Activated naive CD8-positive, alpha-beta T cell treated with anti-CD3 and anti-CD28 coated beads for 36 hours (primary cell): Measurements from ENCODE around the gene POTEJ. TPM values are rescaled to one million over a fixed set of nuclear protein-coding genes. Genes with fewer than 3 reads are reported as not detected.
"Not testable (repeated sequence)": the region's sequence is repeated elsewhere in the genome, so short reads cannot be mapped to it uniquely, and the experiment has no call there.

ENCODE experiments used
- DNase-seq: peaks from one replicate; pipeline ENCODE4 v3.0.0; 2021
- H3K27ac Mint-ChIP-seq: one replicate; pipeline ENCODE4 v1.8.0; 2022; ENCODE audit warnings: mild to moderate bottlenecking, moderate library complexity, mixed read lengths
- H3K27me3 Mint-ChIP-seq: one replicate; pipeline ENCODE4 v1.8.0; 2022; ENCODE audit warnings: mild to moderate bottlenecking, mixed read lengths
- H3K36me3 Mint-ChIP-seq: one replicate; pipeline ENCODE4 v1.8.0; 2021; ENCODE audit warnings: mild to moderate bottlenecking, mixed read lengths
- H3K4me1 Mint-ChIP-seq: one replicate; pipeline ENCODE4 v1.8.0; 2021; ENCODE audit warnings: mixed read lengths
- H3K4me3 Mint-ChIP-seq: one replicate; pipeline ENCODE4 v1.8.0; 2022; ENCODE audit warnings: mild to moderate bottlenecking, moderate library complexity, mixed read lengths
- H3K9me3 Mint-ChIP-seq: one replicate; pipeline ENCODE4 v1.8.0; 2022; ENCODE audit warnings: mixed read lengths
- total RNA-seq, 2 experiments: library from RNA; stranded (reverse); gene quantifications; one replicate each; pipeline ENCODE4 v1.2.3, GENCODE V29; 2021

Gene POTEJ
- total RNA-seq, 2 experiments from 2014 or later: not detected

- not testable (repeated sequence) for DNase-seq, H3K27ac Mint-ChIP-seq, H3K36me3 Mint-ChIP-seq, H3K4me1 Mint-ChIP-seq, H3K9me3 Mint-ChIP-seq, H3K4me3 Mint-ChIP-seq
- H3K27me3 Mint-ChIP-seq: peaks cover 11% of the 10 kb centered on the region
Measured at GRCh38 chr2:130594011-130594410, 17.2 kb upstream of the POTEJ start.

- not testable (repeated sequence) for H3K4me3 Mint-ChIP-seq
Measured at GRCh38 chr2:130596757-130597156, 14.5 kb upstream of the POTEJ start.

GRCh38 chr2:130597994-130598393, 13.2 kb upstream of the POTEJ start:
- H3K4me1 Mint-ChIP-seq, H3K4me3 Mint-ChIP-seq, H3K36me3 Mint-ChIP-seq, H3K9me3 Mint-ChIP-seq, DNase-seq, H3K27ac Mint-ChIP-seq: not testable (repeated sequence)
- H3K27me3 Mint-ChIP-seq: peaks cover 15% of the 10 kb centered on the region

More at GRCh38 chr2:130596757-130597156, 14.5 kb upstream of the POTEJ start:
- H3K27ac Mint-ChIP-seq, H3K9me3 Mint-ChIP-seq, DNase-seq, H3K4me1 Mint-ChIP-seq, H3K36me3 Mint-ChIP-seq: not testable (repeated sequence)
- peaks cover 11% of the 10 kb centered on the region for H3K27me3 Mint-ChIP-seq

- not testable (repeated sequence) for H3K36me3 Mint-ChIP-seq, H3K4me3 Mint-ChIP-seq, DNase-seq, H3K9me3 Mint-ChIP-seq, H3K4me1 Mint-ChIP-seq, H3K27ac Mint-ChIP-seq
- H3K27me3 Mint-ChIP-seq: peaks cover 15% of the 10 kb centered on the region
Measured at GRCh38 chr2:130598463-130598862, 12.8 kb upstream of the POTEJ start.

GRCh38 chr2:130599393-130599792, 11.8 kb upstream of the POTEJ start, which contains the start of gene CFC1:
Gene CFC1 (minus strand): TSS chr2:130599575. CDS start chr2:130599287, 288 bp downstream.
- H3K36me3 Mint-ChIP-seq, H3K9me3 Mint-ChIP-seq, H3K4me3 Mint-ChIP-seq, DNase-seq, H3K4me1 Mint-ChIP-seq, H3K27ac Mint-ChIP-seq: not testable (repeated sequence)
- peaks cover 11% of the 10 kb centered on the region for H3K27me3 Mint-ChIP-seq

- not testable (repeated sequence) for H3K4me1 Mint-ChIP-seq, H3K4me3 Mint-ChIP-seq, H3K9me3 Mint-ChIP-seq, H3K36me3 Mint-ChIP-seq, DNase-seq, H3K27ac Mint-ChIP-seq
- peaks cover 11% of the 10 kb centered on the region for H3K27me3 Mint-ChIP-seq
Measured at GRCh38 chr2:130599926-130600325, 11.3 kb upstream of the POTEJ start.

GRCh38 chr2:130601648-130602302, 9.5 kb upstream of the POTEJ start:
- not testable (repeated sequence) for H3K4me1 Mint-ChIP-seq, H3K27me3 Mint-ChIP-seq, H3K27ac Mint-ChIP-seq, DNase-seq, H3K36me3 Mint-ChIP-seq, H3K9me3 Mint-ChIP-seq, H3K4me3 Mint-ChIP-seq

GRCh38 chr2:130608276-130609001, 2.8 kb upstream of the POTEJ start:
- not testable (repeated sequence) for H3K9me3 Mint-ChIP-seq, H3K27ac Mint-ChIP-seq, H3K27me3 Mint-ChIP-seq, H3K4me3 Mint-ChIP-seq, H3K36me3 Mint-ChIP-seq, H3K4me1 Mint-ChIP-seq, DNase-seq

- not testable (repeated sequence) for H3K9me3 Mint-ChIP-seq, H3K27ac Mint-ChIP-seq, H3K36me3 Mint-ChIP-seq, H3K4me3 Mint-ChIP-seq, H3K4me1 Mint-ChIP-seq, DNase-seq, H3K27me3 Mint-ChIP-seq
Measured at GRCh38 chr2:130609002-130609920, 2.0 kb upstream of the POTEJ start.

- H3K27me3 Mint-ChIP-seq, DNase-seq, H3K4me1 Mint-ChIP-seq, H3K27ac Mint-ChIP-seq, H3K36me3 Mint-ChIP-seq, H3K4me3 Mint-ChIP-seq, H3K9me3 Mint-ChIP-seq: not testable (repeated sequence)
Measured at GRCh38 chr2:130610486-130610885, 754 bp upstream of the POTEJ start.

- not testable (repeated sequence) for H3K9me3 Mint-ChIP-seq, H3K27ac Mint-ChIP-seq, H3K27me3 Mint-ChIP-seq, H3K4me3 Mint-ChIP-seq, H3K36me3 Mint-ChIP-seq, H3K4me1 Mint-ChIP-seq, DNase-seq
Measured at GRCh38 chr2:130628784-130629475, 17.7 kb downstream of the POTEJ start.

GRCh38 chr2:130638973-130639372, 27.7 kb downstream of the POTEJ start:
- DNase-seq, H3K27ac Mint-ChIP-seq, H3K4me3 Mint-ChIP-seq, H3K36me3 Mint-ChIP-seq, H3K4me1 Mint-ChIP-seq, H3K27me3 Mint-ChIP-seq, H3K9me3 Mint-ChIP-seq: not testable (repeated sequence)

- not testable (repeated sequence) for H3K27ac Mint-ChIP-seq, H3K27me3 Mint-ChIP-seq, H3K4me3 Mint-ChIP-seq, H3K9me3 Mint-ChIP-seq, H3K4me1 Mint-ChIP-seq, H3K36me3 Mint-ChIP-seq, DNase-seq
Measured at GRCh38 chr2:130641688-130642087, 30.4 kb downstream of the POTEJ start.

GRCh38 chr2:130649285-130649684, 38.0 kb downstream of the POTEJ start:
- not testable (repeated sequence) for H3K4me3 Mint-ChIP-seq, DNase-seq, H3K27me3 Mint-ChIP-seq, H3K4me1 Mint-ChIP-seq, H3K27ac Mint-ChIP-seq, H3K36me3 Mint-ChIP-seq, H3K9me3 Mint-ChIP-seq

GRCh38 chr2:130664506-130664905, 53.3 kb downstream of the POTEJ start:
- H3K4me3 Mint-ChIP-seq, DNase-seq, H3K9me3 Mint-ChIP-seq, H3K27ac Mint-ChIP-seq, H3K36me3 Mint-ChIP-seq, H3K27me3 Mint-ChIP-seq, H3K4me1 Mint-ChIP-seq: not testable (repeated sequence)
